ENCODE data around the gene MED17. TPM values are rescaled to one million over a fixed set of nuclear protein-coding genes. Genes with fewer than 3 reads are reported as not detected.
"Not testable (repeated sequence)": the region's sequence is repeated elsewhere in the genome, so short reads cannot be mapped to it uniquely, and the experiment has no call there.

Gene MED17
- polyA plus RNA-seq, 1 donor: 25.3 TPM

GRCh38 chr11:93759123-93759522 lies 25.0 kb upstream of the MED17 start:
- DNase-seq: not testable (repeated sequence)

- DNase-seq: no peak
Measured at GRCh38 chr11:93761910-93762309, 22.2 kb upstream of the MED17 start.

DNA sequence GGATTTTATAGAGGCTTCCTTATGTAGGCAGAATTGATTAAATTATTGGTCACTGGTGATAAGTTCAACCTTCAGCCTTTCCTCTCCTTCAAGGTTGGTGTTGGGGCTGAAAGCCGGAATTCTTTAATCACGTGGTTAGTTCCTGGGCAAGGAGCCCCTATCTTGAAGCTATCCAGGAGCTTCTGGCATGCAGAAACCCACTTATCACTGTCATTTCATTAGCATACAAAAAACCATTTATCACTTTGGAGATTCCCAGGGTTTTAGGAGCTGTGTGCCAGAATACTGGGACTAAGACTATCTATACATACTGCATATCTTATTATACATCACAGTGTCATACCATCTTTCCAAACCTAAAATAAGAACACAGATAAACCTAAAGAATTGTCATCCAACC lies 18.5 kb upstream of the MED17 start:
- no peak for DNase-seq

GRCh38 chr11:93766504-93766903 lies 17.6 kb upstream of the MED17 start:
- no peak for DNase-seq

GRCh38 chr11:93767018-93767417 lies 17.1 kb upstream of the MED17 start:
- no peak for DNase-seq

GRCh38 chr11:93770160-93770559 lies 13.9 kb upstream of the MED17 start:
- DNase-seq: no peak

DNA sequence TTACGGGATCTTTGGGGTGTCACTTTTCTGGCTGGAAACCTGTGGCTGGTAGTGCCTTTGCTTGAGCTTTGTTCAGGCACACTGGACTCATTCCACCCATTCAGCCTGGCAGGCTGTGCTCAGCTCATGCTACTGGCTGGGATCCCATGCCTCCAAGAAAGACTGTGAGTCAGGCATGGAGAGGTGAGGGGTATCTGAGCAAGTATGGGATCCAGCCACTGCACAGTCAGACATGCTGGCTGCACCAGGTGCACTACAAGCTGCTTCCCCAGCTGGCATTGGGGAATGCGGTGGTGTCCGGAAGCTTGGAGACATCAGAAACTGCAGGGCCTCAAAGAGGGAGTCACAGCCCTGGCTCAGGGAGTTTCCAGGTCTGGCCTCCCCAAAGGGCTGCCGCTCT lies 12.0 kb upstream of the MED17 start:
- no peak for DNase-seq

DNA sequence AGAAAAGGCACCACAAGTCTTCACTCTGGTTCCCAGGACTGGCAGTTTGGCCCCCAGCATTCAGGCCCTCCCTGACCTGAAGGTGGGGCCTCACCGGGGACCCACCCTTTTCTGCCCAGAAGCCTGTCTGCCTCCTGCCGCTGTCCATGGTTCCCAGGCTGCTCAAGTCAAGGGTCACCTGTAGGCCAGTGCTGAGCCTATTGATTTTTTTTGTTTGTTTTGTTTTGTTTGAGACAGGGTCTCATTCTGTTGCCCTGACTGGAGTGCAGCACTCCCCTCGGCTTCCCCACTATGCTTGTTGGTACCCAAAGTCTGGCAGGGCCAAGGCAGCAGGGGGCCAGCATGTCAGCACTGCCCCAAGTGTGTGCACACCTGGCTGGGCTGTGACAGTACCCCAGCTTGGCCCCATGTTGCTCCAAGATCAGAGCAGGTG lies 11.0 kb upstream of the MED17 start:
- DNase-seq: no peak

- no peak for DNase-seq
Measured at GRCh38 chr11:93773601-93774200, 10.4 kb upstream of the MED17 start.

DNA sequence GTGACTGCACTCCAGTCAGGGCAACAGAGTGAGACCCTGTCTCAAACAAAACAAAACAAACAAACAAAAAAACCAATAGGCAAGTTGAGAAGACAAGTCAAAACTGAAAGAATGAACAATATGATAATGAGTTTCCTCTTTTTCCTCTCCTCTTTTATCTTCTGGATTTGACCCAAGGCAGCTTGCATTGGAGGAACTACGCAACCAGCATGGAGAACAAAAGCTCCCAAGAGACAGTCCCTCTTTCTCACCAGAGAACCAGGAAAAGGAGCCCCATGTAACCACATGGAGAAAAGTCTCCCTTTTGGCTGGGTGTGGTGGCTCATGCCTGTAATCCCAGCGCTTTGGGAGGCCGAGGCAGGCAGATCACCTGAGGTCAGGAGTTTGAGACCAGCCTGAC lies 9.5 kb upstream of the MED17 start:
- DNase-seq: not testable (repeated sequence)

- DNase-seq: no peak
Measured at GRCh38 chr11:93775289-93775688, 8.8 kb upstream of the MED17 start.

- DNase-seq: no peak
Measured at GRCh38 chr11:93783362-93783761, 720 bp upstream of the MED17 start.

DNA sequence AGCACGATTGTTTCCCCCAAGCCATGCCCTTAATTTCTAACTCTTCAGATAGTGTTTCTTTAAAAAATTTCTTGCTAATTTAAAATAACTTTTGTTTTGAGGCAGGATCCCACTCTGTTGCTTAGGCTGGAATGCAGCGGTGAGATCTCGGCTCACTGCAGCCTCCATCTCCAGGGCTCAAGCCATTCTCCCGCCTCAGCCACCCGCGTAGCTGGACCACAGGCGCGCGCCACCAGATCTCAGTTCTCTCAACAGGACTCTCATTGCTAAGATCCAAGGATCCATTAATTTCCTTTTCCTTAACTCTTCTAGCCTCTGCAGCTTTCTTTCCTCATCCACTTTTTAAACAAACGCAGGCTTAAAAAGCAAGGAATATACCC lies 327 bp upstream of the MED17 start:
- no peak for DNase-seq

DNA sequence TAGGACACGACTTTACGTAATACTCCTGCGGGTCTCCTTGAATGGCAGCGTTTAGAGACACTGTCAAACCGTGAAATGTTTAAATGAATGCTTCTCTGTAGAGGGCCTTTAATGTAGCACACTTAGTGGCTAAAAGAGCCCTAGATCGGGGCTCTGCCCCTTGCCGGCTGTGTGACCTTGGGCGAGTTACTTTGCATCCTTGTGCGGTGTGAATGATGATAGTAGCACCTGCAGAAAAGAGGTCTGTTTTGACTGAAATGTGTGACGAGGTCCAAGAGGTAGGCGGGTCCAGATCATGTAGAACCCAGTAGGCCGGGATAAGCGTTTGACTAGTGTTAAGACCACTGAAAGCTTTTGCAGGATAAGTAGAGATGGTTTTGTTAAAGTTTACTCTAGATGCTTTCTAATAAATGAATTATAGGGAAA lies 866 bp downstream of the MED17 start:
- no peak for DNase-seq

DNA sequence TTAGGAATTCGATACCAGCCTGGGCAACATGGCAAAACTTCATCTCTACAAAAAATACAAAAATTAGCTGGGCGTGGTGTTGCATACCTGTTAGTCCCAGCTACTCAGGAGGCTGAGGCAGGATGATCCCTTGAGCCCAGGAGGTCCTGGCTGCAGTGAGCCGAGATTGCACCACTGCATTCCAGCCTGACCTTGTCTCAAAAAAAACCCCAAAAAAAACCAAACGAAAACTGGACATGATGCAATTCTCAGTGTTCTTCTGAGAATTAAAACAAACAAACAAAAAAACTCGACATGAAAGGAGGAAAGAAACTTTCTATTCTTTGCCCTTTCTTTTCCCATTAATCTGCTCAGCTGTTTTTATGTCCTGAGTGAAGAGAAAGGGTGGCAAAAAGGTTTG lies 7.4 kb downstream of the MED17 start:
- no peak for DNase-seq

DNA sequence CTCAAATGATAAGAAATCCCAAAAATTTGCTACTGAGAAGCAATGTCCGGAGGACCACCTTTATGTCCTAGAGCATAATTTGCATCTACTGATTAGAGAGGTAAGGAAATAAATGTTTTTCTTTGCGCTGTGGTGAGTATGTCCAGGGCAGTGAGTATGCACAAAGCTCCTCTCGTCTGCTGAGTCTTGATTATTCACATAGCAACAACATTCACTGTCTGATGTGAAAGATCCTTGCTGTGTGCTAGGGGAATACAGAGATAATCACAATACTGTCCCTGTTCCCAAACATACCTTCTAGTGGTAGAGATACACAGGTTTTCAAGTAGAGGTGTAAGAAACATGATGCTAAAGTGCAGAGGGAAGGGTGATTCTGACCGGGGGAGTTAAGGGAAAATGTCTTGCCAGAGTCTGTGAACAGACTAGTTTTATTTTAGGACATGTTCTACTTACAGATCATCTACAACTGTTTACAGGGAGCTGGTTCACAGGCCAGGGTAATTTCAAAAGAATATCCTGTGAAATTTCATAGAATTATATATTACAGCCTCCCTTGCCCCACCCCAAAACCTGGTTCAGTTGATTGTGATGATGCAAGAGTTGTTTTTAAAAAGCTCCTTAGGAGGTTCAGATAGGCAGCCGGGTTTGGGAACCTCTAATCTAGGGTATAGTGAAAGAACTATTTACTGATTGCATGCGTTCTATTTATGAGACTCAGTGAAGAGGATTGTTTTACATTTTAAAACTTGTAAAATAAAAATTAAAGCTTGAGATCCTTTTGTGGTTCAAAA lies 12.6 kb downstream of the MED17 start:
- no peak for DNase-seq

GRCh38 chr11:93801366-93801765 lies 17.3 kb downstream of the MED17 start:
- no peak for DNase-seq

- DNase-seq: no peak
Measured at GRCh38 chr11:93804879-93805278, 20.8 kb downstream of the MED17 start.

GRCh38 chr11:93807980-93808379 lies 23.9 kb downstream of the MED17 start:
- no peak for DNase-seq

- DNase-seq: no peak
Measured at GRCh38 chr11:93813974-93814373, 29.9 kb downstream of the MED17 start.

DNA sequence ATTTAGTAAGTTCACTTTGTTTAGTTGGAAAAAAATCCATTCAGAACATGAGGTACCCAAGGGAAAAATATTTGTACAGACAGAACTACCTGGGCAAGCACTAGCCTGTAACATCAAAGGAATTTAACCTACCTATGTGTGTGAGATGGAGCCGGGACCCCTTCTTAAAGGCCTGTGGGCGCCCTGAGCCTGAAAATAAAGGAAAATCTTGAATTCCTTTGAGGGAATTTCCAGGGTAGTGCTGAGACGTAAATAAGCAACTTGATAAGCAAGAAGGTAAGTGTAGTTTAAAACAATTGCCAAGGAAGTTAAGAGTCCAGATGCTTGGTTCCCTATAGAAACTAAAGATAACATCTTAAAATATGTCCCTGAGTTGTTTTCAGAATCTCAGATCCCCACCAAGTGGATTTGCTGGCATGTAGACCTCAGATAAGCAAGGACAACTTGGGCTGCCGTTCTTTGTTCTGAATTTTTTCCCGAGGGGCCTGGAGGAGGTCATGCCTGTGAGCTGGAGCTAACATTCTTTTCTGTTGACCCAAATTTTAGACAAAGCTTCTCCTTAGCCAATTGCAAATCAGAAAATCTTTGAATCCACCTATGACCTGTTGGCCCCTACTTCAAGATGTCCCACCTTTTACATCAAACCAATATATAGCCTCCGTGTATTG lies 31.0 kb downstream of the MED17 start:
- DNase-seq: no peak

DNA sequence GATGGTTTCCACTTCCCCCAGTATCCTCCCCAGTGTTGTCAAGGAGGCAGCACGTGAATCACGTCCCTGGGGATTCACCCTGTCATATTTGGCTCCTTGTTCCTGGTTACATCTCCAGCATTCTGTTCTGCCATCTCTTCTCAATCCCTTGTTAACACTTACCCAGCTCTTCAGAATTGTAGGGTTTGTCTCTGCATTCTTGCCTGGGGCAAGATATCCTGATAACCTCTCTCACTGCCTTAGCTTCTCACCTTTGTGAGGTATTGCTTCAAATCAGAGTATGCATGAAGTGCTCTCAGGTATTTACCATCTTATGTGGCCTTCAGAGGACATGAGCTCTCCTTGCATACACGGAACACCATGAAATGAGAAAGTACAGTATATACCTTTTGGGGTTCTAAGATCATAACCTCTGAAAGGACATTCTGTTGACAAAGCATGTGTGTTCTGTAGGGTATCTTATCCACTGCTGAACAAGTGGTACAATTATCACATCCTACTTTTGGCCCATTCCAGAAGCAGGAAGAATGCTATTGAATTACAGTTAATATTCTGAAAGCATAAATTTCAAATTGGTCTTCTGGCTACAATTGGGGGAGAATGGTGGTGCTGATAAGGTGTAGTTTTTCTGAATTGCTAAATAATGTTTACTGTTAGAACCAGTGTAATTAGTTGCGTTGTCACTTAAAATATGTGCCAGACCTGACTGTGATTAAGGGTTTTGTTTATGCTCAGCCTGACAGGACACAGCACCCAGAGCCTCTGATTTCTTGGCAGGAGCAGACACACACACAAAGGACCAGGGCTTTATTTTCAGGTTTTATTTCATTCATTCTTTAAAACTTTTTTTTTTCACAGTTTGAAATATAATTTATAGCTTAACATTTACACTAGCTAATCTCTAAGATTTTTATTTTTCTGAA lies 33.6 kb downstream of the MED17 start:
- no peak for DNase-seq

Measured in hindlimb muscle (tissue), 1 donor.